ENCODE measurements around the gene ABHD12B.
"Not testable (repeated sequence)": the region's sequence is repeated elsewhere in the genome, so short reads cannot be mapped to it uniquely, and the experiment has no call there.

ABHD12B gene

GRCh38 chr14:50897658-50898175 is 25.9 kb downstream of the ABHD12B start:
- no peak for DNase-seq

- DNase-seq, result no peak
These were observed 29.5 kb downstream of the ABHD12B start for GRCh38 chr14:50901361-50901760.

DNA sequence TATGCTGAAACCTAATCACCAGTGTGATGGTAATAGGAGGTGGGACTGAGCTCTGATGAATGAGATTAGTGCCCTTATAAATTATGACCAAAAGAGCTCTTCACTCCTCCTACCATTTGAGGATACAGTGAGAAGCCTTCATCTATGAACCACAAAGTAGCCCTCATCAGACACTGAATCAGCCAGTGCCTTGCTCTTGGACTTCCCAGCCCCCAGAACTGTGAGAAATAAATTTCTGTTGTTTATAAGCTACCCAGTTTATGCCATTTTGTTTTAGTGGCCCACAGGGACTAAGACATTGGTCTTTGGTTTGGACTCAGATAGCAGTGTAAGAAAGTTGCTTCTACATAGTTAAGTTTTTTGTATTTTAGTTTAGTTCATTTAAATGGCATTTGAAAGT is 32.9 kb downstream of the ABHD12B start:
- DNase-seq, result no peak

DNA sequence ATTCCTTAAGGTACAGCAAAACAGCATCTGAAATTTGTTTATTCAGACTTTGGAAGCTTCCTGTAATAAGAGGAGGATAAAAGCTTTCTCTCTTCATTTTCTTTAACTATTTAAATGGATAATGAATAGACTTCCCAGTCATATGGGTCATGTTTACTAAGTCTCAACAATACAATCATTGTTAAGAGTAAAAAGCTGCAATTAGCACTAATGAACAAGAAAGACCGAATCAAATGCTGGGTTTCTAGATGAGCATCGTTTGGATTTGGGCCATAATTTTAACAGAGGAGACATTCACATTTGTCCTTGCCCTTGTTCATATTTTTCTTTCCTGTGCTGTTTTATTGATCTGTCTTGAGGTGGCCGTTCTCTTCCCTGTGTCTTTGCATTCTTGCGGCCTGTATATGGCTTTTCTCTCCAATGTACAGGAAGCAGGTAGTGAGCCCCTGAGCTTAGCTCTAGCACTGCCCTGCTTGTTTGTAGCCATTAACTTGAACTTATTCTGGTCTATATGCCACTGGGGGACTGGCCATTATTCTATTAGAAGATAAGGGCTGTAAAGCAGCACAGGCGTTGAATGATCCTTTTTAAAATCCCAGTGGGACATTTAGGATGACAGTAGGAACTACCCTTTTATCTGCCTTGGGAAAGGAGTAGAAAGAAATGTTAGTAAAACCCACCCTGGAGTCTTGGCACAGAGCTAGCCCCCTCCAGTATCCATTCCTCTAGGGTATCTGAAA is 34.6 kb downstream of the ABHD12B start:
- no peak for DNase-seq

- no peak for DNase-seq
These were observed 38.9 kb downstream of the ABHD12B start for GRCh38 chr14:50910495-50911420.

DNA sequence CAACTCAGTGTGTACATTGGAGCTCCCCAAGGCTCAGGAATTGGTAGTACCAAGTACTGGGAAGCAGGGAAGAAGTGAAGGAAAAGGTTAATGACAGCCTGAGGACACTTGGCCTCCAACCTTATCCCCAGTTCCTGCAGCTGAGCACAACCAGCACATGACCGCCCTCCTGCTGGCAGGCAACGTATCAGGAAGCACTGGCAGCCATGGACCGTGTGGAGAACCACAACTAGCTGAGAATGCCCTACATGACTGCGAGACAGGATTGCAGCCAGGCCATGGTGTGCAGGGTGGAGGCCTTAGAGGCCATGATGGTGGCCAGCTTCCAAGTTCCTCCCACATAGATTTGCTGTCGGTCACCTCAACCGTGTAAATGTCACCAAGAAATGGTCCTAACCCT is 45.6 kb downstream of the ABHD12B start:
- no peak for DNase-seq

DNA sequence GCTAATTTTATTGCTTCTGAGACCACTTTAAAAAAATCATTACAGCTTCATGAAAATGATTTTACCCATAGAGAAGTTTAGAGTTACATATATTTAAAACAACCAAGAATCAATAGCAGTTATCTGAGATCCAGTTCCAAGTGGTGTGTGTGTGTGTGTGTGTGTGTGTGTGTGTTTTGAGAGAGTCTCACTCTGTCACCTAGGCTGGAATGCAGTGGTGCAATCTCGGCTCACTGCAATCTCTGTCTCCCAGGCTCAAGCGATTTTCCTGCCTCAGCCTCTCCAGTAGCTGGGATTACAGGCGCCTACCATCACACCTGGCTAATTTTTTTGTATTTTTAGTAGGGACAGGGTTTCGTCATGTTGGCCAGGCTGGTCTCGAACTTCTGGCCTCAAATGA is 47.7 kb downstream of the ABHD12B start:
- not testable (repeated sequence) for DNase-seq

DNA sequence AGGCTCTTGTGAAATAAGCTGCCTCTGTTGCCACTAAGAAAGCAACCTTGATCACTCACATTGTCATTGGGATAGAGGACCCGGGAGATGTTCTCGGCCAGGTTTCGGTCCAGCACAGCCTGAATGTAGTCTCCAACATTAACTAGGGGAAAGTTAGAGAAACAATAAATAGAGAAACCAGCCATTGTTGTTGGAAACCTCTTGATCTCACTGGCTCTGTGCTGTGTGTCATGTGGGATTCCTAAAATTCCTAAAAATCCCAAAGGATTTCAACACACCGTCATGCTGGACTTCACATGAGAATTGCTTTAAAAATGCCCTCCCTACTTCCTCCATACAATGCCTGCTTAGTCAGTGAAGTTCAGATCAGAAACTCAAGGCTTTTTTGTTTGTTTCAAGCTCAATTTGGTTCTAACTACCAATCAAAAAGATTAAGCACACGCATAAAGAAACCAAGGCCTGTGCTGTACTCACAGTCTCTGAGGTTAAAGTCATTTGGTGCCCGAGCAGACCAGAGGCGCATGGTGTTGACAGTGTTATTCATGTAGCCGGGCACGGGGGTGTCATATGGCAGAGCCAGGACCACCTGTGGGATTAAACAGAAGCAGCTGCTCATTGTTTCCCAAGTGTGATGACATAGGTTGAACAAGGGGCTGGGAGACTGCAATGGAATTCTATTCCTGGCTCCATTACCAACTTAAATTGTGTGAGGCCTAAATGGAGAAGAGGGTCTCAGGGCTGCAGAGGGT is 48.8 kb downstream of the ABHD12B start:
- DNase-seq, result no peak

DNA sequence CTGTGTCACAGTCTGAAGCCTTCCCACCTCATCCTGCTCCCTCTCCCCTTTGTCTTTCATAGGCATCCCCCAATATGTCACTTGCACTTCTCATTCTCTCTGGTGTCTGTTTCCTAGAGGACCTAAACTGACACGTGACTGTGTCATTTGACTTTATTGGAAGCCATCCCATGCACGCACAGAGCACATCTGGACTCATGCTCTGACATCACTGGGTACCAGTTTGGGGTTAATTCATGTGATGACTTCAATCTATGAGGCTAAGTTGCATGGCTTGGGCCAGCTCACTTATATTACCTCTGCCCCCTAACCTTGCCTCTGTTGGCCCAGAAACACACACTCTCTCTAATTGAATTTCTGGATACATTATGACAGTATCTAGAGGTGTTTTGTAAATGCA is 51.0 kb downstream of the ABHD12B start:
- DNase-seq, result no peak

GRCh38 chr14:50924236-50924635 is 52.4 kb downstream of the ABHD12B start:
- DNase-seq, result no peak

- DNase-seq, result no peak
These were observed 53.0 kb downstream of the ABHD12B start for GRCh38 chr14:50924843-50925242.

GRCh38 chr14:50926851-50927386 is 55.1 kb downstream of the ABHD12B start:
- peak; percentile 76 for DNase-seq

GRCh38 chr14:50928002-50928635 is 56.3 kb downstream of the ABHD12B start:
- peak; percentile 86 for DNase-seq

DNA sequence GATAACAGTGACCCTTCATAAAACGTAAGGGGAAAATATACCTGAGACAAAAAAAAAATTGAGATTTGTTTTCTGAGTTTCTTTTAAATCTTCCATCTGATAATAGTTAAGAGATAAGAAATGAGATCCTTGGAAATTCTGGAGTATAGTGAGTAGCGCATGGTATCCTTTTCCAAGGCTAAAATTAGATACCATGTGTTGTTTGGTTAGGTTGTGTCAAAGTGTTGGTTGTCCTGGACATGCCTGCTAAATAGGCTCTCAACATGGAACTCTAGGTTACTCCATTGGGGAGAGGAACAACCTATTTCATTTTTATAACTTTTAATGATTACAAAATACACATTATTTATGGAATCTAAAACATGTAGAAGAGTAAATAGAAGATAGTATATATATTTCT is 57.7 kb downstream of the ABHD12B start:
- no peak for DNase-seq

DNA sequence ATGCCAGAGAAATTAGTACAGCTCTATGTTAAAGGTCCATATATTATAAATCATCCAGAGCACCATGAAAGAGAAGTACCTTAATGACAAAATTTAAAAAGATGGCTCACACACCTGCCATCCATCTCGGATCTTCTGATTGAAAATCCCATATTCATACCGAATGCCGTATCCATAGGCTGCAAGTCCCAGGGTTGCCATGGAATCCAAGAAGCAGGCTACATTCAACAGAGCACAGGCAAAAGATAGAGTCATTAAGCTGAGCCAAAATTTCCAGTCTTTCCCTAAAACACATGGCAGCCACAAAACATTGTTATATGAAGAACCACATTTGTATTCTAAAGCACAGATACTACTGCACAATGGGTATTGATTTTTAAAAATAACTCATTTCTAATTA is 59.7 kb downstream of the ABHD12B start:
- DNase-seq, result no peak

GRCh38 chr14:50932156-50932555 is 60.3 kb downstream of the ABHD12B start:
- DNase-seq, result no peak

GRCh38 chr14:50932592-50933495 is 61.0 kb downstream of the ABHD12B start:
- DNase-seq, result no peak

DNA sequence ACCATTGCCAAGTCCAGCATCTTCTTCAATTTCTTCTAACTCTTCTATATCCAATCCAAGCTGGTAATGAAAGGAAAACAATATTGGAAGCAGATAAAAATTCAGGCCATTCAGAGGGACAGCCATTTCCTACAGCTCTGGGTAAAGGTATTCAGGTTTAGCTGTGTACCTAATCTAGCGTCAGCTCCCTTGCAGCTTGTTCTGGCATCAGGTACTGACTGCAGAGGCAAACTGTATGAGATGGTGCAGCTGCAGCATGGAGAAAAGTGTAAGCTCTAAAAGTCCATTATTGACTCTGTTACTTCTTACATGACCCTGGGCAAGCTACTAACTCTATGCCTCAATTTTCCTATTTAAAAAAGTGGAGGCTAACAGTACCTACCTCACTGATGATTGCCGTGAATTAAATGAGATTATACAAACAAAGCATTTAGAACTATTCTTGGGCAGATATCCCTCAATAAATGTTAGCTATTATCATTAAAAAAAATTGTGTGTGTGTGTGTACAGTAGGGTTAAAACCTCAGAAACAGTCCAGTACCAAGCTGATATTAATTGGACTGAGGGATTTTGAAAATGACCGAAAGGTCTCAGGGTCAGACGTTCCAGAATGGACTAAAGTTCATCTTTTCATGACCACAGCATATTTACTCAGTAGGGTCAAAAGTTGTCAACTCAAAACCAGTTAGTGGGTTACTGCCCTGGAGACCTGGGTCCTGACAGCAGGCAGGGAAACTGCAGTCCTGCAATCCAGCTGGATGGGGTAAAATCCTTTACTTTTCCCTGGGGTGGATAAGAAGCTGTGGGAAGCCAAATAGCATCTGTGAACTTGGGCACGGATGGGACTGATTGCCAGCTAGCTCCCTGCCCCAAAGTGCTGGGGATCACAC is 63.5 kb downstream of the ABHD12B start:
- DNase-seq, result no peak

GRCh38 chr14:50936016-50936340 is 64.1 kb downstream of the ABHD12B start:
- DNase-seq, result no peak

DNA sequence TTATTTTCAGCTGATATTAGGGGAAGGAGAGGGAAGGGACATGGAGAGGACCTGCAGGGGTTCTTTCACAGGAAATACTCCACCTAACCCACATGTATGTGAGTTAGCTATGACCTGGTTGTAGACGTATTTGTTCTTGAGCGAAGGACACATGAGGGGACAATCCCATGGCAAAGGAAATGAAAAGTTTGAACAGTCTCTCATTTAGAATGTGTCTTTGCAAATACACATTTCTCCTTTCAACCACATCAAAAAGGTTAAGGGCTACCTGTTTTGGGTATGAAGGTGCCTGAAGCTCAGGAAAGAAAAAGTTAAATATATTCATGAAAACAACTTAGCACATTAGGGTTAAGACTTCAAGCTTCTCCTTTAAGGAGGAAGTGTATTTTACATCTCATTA is 65.0 kb downstream of the ABHD12B start:
- DNase-seq, result no peak
